GM18909 (cell line): ENCODE results near the gene TTC28.
"Not testable (repeated sequence)": the region's sequence is repeated elsewhere in the genome, so short reads cannot be mapped to it uniquely, and the experiment has no call there.

Experiments used
- ATAC-seq: cut with Tn5 transposase; IDR thresholded peaks from one replicate; pipeline ENCODE4 v1.9.1; 2021; ENCODE audit warnings: mild to moderate bottlenecking; ENCODE audit not compliant: unreplicated experiment, poor library complexity

Gene TTC28

GRCh38 chr22:28609921-28610320 lies 69.7 kb downstream of the TTC28 start:
- no peak for ATAC-seq

- no peak for ATAC-seq
Measured at GRCh38 chr22:28608546-28608945, 71.1 kb downstream of the TTC28 start.

GRCh38 chr22:28607795-28608194 lies 71.8 kb downstream of the TTC28 start:
- ATAC-seq = no peak

- no peak for ATAC-seq
Measured at GRCh38 chr22:28604966-28605761, 74.5 kb downstream of the TTC28 start.

GRCh38 chr22:28601915-28602314 lies 77.7 kb downstream of the TTC28 start:
- no peak for ATAC-seq

- no peak for ATAC-seq
Measured at GRCh38 chr22:28600546-28601143, 79.0 kb downstream of the TTC28 start.

GRCh38 chr22:28599693-28600092 lies 79.9 kb downstream of the TTC28 start:
- ATAC-seq = no peak

GRCh38 chr22:28597665-28598064 lies 82.0 kb downstream of the TTC28 start:
- no peak for ATAC-seq

GRCh38 chr22:28594797-28595462 lies 84.7 kb downstream of the TTC28 start:
- no peak for ATAC-seq

GRCh38 chr22:28594076-28594796 lies 85.4 kb downstream of the TTC28 start:
- ATAC-seq = no peak

GRCh38 chr22:28593299-28593698 lies 86.3 kb downstream of the TTC28 start:
- no peak for ATAC-seq

GRCh38 chr22:28589102-28589750 lies 90.4 kb downstream of the TTC28 start:
- no peak for ATAC-seq

- ATAC-seq = no peak
Measured at GRCh38 chr22:28585324-28585723, 94.3 kb downstream of the TTC28 start.

GRCh38 chr22:28582806-28583205 lies 96.8 kb downstream of the TTC28 start:
- no peak for ATAC-seq

GRCh38 chr22:28581016-28581415 lies 98.6 kb downstream of the TTC28 start:
- ATAC-seq = no peak

GRCh38 chr22:28576162-28576561 lies 103.5 kb downstream of the TTC28 start:
- no peak for ATAC-seq

- no peak for ATAC-seq
Measured at GRCh38 chr22:28574159-28574788, 105.4 kb downstream of the TTC28 start.

- no peak for ATAC-seq
Measured at GRCh38 chr22:28570696-28571373, 108.8 kb downstream of the TTC28 start.

- not testable (repeated sequence) for ATAC-seq
Measured at GRCh38 chr22:28568974-28569373, 110.7 kb downstream of the TTC28 start.
